ENCODE data around the gene KLF2.

The KLF2 gene

DNA sequence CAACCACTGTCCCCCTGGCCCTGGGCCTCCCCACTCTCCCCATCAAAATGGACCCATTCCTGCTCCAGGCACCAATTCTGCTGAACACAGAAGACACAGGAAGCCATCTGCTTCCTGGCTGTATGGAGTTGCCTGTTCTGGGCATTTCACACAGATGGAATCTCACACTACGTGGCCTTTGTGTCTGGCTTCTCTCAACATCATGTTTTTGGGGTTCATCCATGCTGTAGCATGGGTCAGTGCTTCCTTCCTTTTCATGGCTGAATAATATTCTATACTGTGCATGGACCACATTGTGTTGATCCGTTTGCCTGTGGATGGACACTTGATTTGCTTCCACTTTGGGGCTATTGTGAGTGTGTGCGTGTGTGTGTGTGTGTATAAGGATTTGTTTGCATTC is 15.0 kb upstream of the KLF2 start:
- no peak for DNase-seq

GRCh38 chr19:16315825-16316505 is 8.7 kb upstream of the KLF2 start:
- DNase-seq, result peak; percentile 94

DNA sequence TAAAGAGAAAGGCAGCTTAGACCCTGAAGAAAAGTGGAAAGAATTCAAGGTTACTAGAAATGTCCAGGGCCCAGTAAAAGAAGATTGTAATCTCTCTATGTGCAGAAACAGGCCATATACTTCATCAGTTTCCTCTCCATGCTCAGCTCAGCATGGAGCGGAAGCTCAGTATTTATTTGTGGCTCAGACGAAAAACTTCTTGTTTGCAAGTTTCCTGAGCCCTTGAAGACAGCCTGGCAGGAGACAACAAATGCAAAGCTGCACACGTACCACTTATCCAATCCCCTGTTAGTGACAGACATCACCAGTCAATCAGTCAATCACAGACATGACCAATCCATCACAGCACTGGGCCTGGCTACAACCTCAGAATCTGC is 8.1 kb upstream of the KLF2 start:
- DNase-seq, result no peak

DNA sequence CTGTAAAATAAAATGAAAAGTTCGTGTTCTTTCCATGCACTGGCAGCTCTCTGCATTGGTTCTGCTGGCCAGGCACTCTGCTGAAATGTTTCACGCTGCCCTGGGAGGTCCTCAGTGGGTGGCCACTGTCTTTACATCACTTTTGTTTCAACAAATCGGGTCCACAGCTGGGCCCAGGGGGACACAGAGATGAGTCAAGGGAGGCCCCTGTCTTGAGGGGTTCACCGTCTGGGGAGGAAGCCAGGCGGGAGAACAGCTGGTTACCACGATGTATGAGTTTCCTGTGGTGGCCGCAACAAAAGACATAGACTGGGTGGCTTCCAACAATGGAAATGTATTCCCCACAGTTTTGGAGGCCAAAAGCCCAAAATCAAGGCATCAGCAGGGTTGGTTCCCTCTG is 5.1 kb upstream of the KLF2 start:
- peak; percentile 53 for DNase-seq

DNA sequence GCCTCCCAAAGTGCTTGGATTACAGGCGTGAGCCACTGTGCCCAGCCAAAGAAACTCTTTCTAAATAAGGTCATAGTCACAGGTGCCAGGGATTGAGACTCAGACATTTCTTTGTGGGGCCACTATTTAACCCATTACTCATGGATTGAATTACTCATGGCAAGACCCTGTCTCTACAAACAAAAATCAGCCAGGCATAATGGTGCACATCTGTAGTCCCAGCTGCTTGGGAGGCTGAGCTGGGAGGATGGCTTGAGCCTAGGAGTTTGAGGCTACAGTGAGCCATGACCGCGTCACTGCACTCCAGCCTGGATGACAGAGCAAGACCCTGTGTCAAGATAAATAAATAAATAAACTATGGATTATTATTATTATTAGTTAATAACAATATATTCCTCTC is 3.6 kb upstream of the KLF2 start:
- DNase-seq, result no peak

DNA sequence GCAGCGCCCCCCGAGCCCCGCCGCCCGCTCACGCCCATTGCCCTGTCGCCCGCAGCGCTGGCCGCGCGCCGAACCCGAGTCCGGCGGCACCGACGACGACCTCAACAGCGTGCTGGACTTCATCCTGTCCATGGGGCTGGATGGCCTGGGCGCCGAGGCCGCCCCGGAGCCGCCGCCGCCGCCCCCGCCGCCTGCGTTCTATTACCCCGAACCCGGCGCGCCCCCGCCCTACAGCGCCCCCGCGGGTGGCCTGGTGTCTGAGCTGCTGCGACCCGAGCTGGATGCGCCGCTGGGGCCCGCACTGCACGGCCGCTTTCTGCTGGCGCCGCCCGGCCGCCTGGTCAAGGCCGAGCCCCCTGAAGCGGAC is 518 bp downstream of the KLF2 start:
- DNase-seq, result peak; percentile 53

- DNase-seq, result no peak
Observed at GRCh38 chr19:16325641-16326400, 1.2 kb downstream of the KLF2 start.

DNA sequence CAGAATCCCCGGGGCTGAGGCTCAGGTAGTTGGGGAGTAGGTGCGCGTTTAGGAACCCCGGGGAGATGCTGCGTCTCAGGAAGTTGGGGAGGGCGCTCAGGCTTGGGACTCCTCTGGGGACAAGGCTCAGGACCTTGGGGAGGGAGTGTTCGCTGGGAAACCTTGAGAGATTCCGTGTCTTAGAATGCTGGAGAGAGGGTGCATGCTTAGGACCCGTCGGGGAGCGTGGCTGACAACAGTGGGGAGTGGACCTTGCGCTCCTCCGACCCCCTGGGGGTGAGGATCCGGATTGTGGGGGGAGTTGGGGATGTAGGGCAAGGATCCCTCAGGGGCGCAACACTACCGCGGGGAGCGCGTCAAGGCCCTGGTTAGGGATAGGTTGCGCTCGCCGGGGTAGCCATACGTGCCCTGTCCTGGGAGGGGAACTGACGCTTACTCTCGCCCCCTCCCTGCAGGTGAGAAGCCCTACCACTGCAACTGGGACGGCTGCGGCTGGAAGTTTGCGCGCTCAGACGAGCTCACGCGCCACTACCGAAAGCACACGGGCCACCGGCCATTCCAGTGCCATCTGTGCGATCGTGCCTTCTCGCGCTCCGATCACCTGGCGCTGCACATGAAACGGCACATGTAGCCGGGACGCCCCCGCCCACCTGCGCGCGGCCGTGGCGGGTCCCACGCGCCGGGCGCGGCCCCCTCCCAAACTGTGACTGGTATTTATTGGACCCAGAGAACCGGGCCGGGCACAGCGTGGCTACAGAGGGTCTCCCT is 2.0 kb downstream of the KLF2 start:
- no peak for DNase-seq

- no peak for DNase-seq
Observed at GRCh38 chr19:16327169-16327475, 2.5 kb downstream of the KLF2 start.

GRCh38 chr19:16327501-16327900 is 2.9 kb downstream of the KLF2 start:
- DNase-seq, result no peak

GRCh38 chr19:16327911-16328823 is 3.5 kb downstream of the KLF2 start:
- DNase-seq, result peak; percentile 92

DNA sequence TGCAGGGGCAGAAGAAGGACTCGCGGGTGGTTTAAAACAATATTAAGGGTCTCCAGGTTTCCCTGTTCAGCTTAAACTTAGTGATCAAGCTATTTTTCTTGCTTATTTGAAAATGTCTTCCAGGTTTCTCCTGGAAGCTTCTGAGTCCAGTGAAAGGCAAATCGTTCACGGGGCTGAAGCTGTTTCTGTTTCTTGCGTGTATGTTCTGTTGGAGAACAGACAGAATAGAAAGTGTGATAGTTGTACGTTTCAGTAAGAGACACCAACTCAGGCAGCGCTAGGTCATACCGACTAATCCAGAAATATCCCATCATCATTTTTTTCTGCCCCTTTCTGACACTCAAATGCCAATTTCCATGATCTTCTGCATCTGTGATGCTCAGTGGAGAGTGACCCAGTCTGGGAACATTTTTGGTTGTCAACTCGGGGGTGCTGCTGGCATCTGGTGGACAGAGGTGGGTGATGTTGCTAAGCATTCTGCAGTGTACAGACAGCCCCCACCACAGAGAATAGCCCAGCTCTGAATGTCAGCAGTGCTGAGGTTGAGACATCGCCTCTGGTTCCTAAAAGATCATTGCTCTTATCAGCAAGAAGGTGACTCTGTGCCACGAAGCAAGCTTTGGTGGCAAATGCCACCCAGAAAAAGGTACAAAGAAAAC is 4.3 kb downstream of the KLF2 start:
- peak; percentile 65 for DNase-seq

DNA sequence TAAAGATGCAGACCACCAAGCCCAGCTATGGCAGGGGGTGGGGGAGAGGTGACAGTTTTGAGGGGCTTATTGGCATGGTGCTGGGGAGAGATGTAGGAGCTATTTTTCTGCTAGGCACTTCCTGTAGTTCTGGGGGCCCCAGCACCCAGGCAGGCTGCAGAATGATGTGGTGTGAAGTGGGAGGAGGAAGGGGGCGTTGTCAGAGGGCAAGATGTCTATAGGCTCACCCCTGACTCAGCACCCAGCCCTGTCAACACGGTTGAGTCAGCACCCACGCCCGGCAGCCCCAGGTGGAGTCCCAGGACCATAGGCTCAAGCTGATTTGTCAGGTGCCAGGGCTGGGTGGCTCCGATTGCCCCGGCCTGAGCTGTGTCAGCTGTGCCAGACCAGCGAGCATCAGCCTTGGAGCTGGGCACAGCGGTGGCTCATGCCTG is 5.8 kb downstream of the KLF2 start:
- DNase-seq, result peak; percentile 28

DNA sequence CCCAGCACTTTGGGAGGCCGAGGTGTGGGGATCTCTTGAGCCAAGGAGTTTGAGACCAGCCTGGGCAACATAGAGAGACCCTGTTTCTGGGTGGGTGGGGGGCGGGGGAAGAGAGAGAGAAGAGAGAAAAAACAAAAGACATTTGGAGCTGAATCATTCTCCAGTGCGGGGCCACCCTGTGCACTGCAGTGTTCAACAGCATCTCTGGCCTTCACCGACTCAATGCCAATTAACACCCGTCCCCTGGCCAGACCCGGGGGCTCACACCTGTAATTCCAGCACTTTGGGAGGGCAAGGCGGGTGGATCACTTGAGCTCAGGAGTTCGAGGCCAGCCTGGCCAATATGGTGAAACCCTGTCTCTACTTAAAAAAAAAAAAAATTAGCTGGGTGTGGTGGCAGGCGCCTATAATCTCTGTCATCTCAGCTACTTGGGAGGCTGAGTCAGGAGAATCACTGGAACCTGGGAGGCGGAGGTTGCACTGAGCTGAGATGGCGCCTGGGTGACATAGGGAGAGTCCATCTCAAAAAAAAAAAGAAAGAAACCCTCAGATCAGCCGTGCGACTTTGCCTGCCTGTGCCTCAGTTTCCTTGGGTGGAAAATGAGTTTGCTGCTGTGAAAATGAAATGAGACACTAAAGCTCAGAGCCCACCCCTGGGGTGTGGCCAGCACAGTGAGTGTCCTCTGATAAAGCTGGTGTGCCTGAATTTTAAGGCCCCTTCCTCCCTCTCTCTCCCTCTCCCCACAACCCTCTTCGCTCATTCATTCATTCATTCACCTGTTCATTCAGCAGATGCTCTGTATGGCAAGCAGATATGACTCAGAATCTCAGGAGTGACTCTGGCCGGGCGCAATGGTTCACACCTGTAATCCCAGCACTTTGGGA is 6.4 kb downstream of the KLF2 start:
- DNase-seq, result no peak

DNA sequence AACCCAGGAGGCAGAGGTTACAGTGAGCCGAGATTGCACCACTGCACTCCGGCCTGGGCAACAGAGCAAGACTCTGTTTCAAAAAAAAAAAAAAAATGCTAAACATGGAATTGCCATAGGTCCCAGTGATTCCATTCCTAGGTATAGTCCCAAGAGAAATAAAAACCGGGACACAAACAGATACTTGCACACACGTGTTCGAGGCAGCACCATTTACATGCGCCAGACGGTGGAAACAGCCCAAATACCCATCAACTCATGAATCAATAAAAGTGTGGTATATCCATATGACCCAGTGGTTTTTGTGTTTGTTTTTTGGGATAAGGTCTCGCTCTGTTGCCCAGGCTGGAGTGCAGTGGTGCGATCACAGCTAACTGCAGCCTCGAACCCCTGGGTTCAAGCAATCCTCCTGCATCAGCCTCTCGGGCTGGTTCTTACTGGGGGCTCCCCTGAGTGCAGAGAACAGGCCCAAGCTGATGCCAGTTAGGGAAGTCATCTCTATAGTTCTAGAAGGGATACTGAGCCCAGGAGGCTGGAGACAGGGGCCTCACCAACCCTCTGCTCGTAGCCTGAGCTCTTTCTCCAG is 8.5 kb downstream of the KLF2 start:
- no peak for DNase-seq

- DNase-seq, result no peak
Observed at GRCh38 chr19:16334411-16334810, 9.8 kb downstream of the KLF2 start.

DNA sequence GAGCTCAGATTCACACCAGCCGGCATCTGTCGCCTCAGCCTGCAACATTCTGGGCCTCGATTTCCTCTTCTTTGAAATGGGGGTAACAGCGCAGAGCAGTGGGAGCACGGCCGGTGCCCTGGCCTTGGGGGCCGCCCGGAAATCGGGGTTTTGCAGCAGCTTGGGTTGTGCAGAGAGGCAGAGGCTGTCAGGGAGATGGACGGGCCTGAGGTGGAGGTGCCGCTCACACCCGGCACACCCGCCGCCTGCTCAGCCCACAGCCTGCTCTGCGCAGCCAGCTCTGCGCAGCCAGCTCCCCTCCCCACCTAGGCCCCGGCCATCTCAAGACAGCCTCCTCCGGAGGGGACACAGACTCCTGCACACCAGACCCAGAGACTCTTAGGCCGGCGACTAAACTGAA is 10.6 kb downstream of the KLF2 start:
- DNase-seq, result no peak

DNA sequence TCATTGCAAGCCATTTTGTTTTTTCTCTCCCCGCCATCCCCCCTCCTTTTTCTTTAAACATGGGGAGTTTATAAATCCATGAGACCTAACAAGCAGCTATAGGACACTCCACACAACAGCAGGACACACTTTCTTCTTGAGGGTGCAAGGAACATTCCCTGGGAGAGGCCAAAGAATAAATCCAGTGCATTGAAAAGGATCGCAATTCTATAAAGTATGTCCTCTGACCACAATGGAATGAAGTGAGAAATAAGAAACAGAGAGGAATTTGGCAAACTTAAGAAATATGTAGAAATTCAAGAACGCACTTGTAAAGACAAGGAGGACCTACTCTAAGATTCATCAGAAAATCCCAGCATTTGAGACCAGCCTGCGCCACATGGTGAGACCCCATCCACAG is 11.9 kb downstream of the KLF2 start:
- DNase-seq, result no peak

- DNase-seq, result no peak
Observed at GRCh38 chr19:16337809-16338469, 13.3 kb downstream of the KLF2 start.

Measured in hematopoietic multipotent progenitor cell treated with erythropoietin and hydrocortisone succinate and interleukin-3 and kit ligand, for 4 days (in vitro differentiated cells).